ENCODE data around the gene DNAAF5.

Gene DNAAF5

GRCh38 chr7:684416-684815 lies 42.1 kb upstream of the DNAAF5 start:
- TF ChIP-seq, protein P1, sequence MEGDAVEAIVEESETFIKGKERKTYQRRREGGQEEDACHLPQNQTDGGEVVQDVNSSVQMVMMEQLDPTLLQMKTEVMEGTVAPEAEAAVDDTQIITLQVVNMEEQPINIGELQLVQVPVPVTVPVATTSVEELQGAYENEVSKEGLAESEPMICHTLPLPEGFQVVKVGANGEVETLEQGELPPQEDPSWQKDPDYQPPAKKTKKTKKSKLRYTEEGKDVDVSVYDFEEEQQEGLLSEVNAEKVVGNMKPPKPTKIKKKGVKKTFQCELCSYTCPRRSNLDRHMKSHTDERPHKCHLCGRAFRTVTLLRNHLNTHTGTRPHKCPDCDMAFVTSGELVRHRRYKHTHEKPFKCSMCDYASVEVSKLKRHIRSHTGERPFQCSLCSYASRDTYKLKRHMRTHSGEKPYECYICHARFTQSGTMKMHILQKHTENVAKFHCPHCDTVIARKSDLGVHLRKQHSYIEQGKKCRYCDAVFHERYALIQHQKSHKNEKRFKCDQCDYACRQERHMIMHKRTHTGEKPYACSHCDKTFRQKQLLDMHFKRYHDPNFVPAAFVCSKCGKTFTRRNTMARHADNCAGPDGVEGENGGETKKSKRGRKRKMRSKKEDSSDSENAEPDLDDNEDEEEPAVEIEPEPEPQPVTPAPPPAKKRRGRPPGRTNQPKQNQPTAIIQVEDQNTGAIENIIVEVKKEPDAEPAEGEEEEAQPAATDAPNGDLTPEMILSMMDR (IDR thresholded peaks at IDR 0.05; ENCODE audit: control insufficient read depth, insufficient read depth, low read depth, low read length, missing control alignments), result no peak
- no peak overlapping the region for H3K4me3 ChIP-seq (ENCODE audit: control insufficient read depth, low read depth, low read length)
- DNase-seq (ENCODE audit: low read depth), result no peak

GRCh38 chr7:685540-685939 lies 41.0 kb upstream of the DNAAF5 start:
- TF ChIP-seq, protein P1 (IDR thresholded peaks at IDR 0.05; ENCODE audit: control insufficient read depth, insufficient read depth, low read depth, low read length, missing control alignments), result no peak
- no peak overlapping the region for H3K4me3 ChIP-seq (ENCODE audit: control insufficient read depth, low read depth, low read length)
- no peak for DNase-seq (ENCODE audit: low read depth)

DNA sequence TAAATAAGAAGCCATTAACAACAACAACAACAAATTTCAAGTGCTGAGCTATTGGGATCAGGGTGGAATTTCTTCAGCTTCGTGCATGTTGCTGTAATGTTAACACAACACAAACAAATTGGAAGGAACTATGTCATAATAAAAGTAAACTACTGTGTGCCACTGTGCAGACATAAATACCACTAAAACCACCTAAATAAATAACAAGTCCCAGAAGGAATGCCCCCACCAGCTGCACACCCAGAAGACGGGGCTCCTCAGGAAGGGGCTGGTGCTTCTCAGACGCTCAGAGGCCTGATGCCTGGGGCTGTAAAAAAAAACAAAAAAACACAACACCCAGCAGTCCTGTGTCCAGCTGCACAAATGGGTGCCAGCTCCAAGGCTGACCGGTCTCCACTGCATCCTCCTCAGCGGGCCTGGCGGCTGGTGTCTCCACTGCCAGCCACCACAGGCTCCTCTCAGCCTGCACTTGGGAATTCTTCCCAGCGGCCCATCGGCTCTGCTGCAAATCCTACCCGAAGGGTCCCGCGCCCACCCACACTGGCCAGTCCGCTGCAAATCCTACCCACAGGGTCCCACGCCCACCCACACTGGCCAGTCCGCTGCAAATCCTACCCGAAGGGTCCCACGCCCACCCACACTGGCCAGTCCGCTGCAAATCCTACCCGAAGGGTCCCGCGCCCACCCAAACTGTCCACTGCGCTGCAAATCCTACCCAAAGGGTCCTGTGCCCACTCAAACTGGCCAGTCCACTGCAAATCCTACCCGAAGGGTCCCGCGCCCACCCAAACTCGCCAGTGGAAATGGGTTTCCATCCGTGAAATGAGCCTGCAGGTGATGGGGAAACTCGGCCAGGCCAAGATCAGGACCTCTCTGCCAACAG lies 35.8 kb upstream of the DNAAF5 start:
- no peak overlapping the region for H3K4me3 ChIP-seq (ENCODE audit: control insufficient read depth, low read depth, low read length)
- no peak for DNase-seq (ENCODE audit: low read depth)
- TF ChIP-seq, protein P1 (IDR thresholded peaks at IDR 0.05; ENCODE audit: control insufficient read depth, insufficient read depth, low read depth, low read length, missing control alignments), result no peak

GRCh38 chr7:691361-692045 lies 35.0 kb upstream of the DNAAF5 start:
- TF ChIP-seq, protein P1 (IDR thresholded peaks at IDR 0.05; ENCODE audit: control insufficient read depth, insufficient read depth, low read depth, low read length, missing control alignments), result no peak
- no peak for DNase-seq (ENCODE audit: low read depth)
- no peak overlapping the region for H3K4me3 ChIP-seq (ENCODE audit: control insufficient read depth, low read depth, low read length)

DNA sequence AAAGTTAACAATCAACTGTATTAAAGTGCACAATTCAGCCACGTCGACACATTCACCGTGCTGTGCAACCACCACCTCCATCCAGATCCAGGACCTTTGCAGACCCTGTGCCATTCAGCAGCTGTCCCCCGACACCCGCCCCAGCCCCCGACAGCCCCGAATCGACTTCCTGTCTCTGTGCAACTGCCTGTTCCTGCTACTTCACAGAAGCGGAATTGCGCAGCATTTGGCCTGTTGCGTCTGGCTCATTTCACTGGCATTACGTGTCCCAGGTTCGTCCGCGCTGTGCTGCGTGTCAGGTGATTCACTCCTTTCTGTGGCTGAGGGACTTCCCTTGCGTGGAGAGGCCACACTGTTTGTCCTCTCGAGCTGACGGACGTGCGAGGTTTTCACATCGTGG lies 33.2 kb upstream of the DNAAF5 start:
- TF ChIP-seq, protein P1 (IDR thresholded peaks at IDR 0.05; ENCODE audit: control insufficient read depth, insufficient read depth, low read depth, low read length, missing control alignments), result no peak
- no peak for DNase-seq (ENCODE audit: low read depth)
- H3K4me3 ChIP-seq (ENCODE audit: control insufficient read depth, low read depth, low read length), result no peak overlapping the region

DNA sequence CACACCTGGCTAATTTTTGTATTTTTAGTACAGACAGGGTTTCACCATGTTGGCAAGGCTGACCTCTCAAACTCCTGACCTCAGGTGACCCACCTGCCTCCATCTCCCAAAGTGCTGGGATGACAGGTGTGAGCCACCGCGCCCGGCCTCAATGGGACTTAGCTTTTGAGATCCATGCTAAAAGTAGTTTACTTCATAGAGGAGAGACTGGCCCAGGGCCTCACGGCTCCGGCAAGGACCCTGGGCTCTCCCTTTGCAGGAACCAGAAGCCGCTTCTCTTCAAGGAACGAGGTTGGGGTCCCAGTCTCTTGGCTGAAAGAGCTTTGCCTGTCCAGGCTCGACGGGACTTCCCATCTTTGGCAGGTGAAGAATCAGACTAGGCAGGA lies 30.1 kb upstream of the DNAAF5 start:
- DNase-seq (ENCODE audit: low read depth), result no peak
- TF ChIP-seq, protein P1 (IDR thresholded peaks at IDR 0.05; ENCODE audit: control insufficient read depth, insufficient read depth, low read depth, low read length, missing control alignments), result no peak
- no peak overlapping the region for H3K4me3 ChIP-seq (ENCODE audit: control insufficient read depth, low read depth, low read length)
